Upper lobe of left lung (tissue), 4 donors: ENCODE data around the gene CIBAR2.

Source experiments
- POLR2A ChIP-seq, 4 donors: fragments of 450-650 bp; IDR thresholded peaks; one replicate each; pipeline ENCODE4 v1.5.1; 2016 to 2017; ENCODE audit warnings: antibody characterized with exemption in 4 of 4, mild to moderate bottlenecking in 2 of 4
- POLR2AphosphoS5 ChIP-seq, 2 donors: sonication (generic); formaldehyde crosslinking; IDR thresholded peaks; one replicate each; pipeline ENCODE4 v1.5.1; 2017; ENCODE audit warnings: antibody characterized with exemption in 2 of 2
- TF ChIP-seq, protein P1 (sequence below), 6 experiments: fragments of 450-650 bp in 4 of 6; fragments of 200-600 bp in 2 of 6; sonication (generic) in 2 of 6; IDR thresholded peaks; one replicate each; pipeline ENCODE4 v1.5.1; 2016 to 2019; ENCODE audit warnings: antibody characterized with exemption in 6 of 6

DNA sequence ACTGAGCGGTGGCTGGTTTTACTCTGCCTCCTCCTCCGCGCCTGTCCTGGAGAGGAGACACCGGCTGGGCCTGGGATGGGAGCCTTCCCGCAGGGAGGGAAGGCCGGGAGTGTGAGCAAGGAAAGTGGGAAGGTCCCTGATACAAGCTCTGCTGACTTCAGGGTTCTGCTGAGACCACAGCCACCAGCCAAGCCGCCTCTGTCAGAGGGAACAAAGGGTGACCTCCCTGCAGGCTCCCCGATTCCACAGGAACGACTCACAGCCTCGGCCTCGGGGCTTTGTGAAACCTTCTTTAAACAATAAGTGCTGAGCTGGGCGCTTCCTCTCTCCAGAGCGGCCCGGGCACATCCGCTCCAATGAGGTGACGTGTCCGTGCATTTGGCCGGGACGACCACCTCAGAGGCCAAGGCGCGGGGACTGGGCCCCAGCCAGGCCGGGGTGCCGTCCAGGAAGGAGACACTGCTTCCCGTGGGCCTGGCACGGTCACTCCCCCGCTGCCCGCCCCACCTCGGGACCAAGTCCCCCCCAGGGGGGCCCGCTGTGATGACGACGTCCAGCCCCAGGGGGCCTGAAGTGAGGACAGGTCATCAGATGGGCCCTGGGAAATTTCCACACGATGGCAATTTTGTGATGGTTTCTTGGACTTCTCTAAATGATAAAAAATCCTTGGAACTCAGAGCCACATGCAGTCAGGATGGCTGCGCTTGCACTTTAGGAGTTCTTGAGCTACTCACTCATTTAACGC lies 11.8 kb upstream of the CIBAR2 start:
- TF ChIP-seq, protein P1, sequence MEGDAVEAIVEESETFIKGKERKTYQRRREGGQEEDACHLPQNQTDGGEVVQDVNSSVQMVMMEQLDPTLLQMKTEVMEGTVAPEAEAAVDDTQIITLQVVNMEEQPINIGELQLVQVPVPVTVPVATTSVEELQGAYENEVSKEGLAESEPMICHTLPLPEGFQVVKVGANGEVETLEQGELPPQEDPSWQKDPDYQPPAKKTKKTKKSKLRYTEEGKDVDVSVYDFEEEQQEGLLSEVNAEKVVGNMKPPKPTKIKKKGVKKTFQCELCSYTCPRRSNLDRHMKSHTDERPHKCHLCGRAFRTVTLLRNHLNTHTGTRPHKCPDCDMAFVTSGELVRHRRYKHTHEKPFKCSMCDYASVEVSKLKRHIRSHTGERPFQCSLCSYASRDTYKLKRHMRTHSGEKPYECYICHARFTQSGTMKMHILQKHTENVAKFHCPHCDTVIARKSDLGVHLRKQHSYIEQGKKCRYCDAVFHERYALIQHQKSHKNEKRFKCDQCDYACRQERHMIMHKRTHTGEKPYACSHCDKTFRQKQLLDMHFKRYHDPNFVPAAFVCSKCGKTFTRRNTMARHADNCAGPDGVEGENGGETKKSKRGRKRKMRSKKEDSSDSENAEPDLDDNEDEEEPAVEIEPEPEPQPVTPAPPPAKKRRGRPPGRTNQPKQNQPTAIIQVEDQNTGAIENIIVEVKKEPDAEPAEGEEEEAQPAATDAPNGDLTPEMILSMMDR (IDR thresholded peaks at IDR 0.05): no peak
- peak; percentile 42 to 61 for TF ChIP-seq POLR2AphosphoS5 (IDR thresholded peaks at IDR 0.05)
- no peak for TF ChIP-seq POLR2A (IDR thresholded peaks at IDR 0.05)
